Right ventricle myocardium superior (tissue), 1 donor: Measurements from ENCODE around the gene DOK1. TPM values are rescaled to one million over a fixed set of nuclear protein-coding genes. Genes with fewer than 3 reads are reported as not detected.

ENCODE experiments used
- ATAC-seq: fragments of 200-7000 bp; cut with Tn5 transposase; one replicate; pipeline ENCODE4 v1.9.1; 2020; ENCODE audit warnings: mild to moderate bottlenecking; ENCODE audit not compliant: poor library complexity
- DNase-seq: peaks from one replicate; pipeline ENCODE4 v3.0.0-alpha.2; 2020
- intact Hi-C: fragments of 100-400 bp; cut with DNase I; formaldehyde crosslinking; loops from one replicate; pipeline ENCODE4 v1.11.2; 2022
- total RNA-seq: library from RNA; stranded (reverse); fragmentation: NEBNext Ultra II Directional; extraction: Animal tissue kit (Norgen Biotek cat#: 25700); gene quantifications from one replicate; pipeline ENCODE4 v1.2.1, GENCODE V29; 2021
- donor health status: DM: no; HTN: yes; CAD: no; lungs with severe emphysema.

DOK1 gene
- total RNA-seq, 1 donor from 2014 or later, result 3.8 TPM

DNA sequence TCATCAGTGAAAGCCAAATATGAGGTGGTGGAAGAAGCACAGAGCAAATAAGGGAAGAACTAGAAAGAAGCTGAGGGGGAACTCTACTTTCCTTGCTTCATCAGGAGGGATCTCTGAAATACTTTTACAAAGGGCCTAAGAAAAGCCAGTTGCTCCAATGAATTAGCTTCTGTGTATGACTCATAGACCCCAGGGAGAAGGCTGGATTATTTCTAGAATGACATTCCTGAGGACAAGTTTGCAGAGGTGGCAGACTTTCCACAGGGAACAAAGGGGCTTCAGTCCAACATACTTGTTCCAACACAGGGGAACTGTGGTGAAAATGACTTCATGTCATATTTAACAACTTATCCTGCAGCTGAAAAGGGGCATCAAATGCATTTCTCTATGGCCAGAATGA is 29.0 kb downstream of the DOK1 start:
- ATAC-seq (no peak), DNase-seq (no peak)
- intact Hi-C loops, result loop anchor here (10.0 kb wide), 1 partner anchor 759 kb away; the partner anchor contains the start of gene STAMBP

DNA sequence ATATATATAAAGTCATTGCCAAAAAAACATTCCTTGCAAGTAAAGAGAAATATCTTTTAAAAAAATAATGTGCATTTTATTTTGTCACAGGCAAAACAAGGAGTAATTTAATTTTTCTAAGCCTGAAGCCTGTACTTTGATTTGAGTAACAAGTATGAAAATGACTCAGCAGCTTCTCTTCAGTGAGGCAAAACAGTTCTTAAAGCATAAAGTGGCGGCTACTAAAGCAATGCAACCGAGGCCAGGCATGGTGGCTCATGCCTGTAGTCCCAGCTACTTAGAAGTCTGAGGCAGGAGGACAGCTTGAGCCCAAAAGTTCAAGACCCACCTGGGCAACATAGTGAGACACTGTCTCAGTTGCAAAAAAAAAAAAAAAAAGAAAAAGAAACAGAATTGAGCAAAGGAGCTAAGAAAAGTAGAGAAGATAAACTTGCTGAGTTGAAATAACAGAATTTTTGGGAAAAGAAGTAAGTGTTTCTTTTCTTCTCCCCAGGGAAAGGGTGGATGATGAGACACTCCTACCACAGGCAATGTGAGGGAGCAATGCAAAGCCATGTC is 29.6 kb downstream of the DOK1 start:
- no peak for ATAC-seq
- no peak for DNase-seq
- intact Hi-C loops, result loop anchor here (10.0 kb wide), 1 partner anchor 759 kb away; the partner anchor contains the start of gene STAMBP

DNA sequence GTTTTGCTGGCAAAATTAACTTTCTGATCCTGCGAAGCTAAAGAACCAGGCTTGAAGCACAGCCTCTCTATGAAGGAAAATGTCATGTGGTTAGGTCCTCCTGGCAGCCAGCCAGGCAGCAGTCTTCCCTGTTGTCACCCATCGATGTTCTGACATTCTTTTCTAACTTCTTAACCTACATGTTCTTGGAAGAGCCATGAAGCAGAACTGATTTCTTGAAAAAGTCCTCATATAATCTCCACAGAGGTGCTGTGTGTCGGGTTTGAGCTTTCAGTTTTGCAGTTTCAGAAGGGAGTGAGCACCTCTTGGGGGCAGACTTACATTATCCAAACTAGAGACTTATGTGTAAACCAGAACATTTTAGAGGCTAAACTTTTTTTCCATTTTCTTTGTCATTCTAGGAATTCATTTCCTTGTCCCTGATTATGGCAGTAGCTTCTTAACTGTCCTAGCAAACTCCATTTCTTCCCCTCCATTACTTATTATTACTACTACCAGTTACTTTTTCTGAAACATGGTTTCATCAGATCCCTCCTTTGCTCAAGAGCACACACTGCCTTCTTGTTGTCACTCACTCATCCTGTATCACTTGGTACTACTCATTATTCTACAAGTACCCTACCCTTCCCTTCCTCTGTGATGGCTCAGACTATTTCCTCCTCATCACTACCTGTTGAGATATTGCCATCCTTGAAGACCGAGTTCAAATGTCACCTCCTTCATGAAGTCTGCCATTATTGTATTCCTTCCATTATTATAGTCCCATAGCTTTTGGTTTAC is 31.1 kb downstream of the DOK1 start:
- DNase-seq, result peak; percentile 62
- intact Hi-C loops, result loop anchor here (5.0 to 10.0 kb wide), 2 partner anchors 103 to 761 kb away; partner anchors contain the start of genes CCDC142, STAMBP and TTC31
- no peak for ATAC-seq

DNA sequence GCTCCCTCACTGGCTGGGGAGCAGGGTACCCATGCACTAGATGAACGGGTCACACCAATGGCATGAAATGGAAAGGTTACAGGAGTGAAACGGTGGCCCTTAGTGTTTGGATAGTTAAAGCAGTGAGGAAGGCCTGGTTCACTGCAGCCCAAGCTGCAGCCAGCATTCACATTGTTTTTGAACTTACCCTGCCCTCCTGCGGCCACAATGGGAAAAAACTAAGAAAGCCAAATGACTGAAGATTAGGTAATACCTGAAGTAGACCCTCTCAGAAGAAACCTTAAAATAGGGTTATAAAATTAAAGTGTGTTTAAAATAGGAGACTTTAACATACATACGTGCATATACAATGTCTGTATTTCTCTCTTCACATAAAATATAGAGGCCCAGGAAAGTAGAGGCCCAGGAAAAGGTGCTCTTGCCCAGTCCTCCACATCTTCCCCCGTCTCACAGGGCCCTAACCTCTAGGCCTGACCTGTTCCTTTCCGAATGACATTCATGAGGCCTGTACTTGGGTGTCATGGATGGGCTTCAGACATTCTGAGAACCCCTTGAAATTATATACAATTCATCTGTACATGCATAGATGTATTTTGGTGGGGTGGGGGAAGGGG is 33.3 kb downstream of the DOK1 start:
- peak; percentile 52 for DNase-seq
- ATAC-seq, result peak; percentile 93
- intact Hi-C loops, result loop anchor here (5.0 to 10.0 kb wide), 2 partner anchors 105 to 763 kb away; partner anchors contain the start of genes CCDC142, STAMBP and TTC31

DNA sequence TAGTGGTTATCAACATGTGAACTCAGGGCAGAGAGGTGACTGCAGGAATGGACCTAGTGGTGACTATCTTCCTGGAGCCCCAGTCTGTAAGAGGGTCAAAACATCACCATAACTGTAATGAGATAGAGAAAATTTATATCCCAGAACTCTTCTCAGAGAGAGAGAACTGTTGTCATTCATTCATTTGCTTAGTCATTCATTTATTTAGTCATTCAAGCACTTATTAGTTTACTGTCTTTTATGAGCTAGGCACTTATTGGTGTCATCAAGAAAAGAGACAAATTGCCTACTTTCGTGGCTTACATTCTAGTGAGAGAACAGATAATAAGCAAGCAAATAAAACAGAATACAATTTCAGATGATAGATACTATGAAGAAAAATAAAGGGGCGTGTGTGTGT is 34.1 kb downstream of the DOK1 start:
- intact Hi-C loops, result loop anchor here (5.0 to 10.0 kb wide), 2 partner anchors 106 to 764 kb away; partner anchors contain the start of genes CCDC142, STAMBP and TTC31
- no peak for ATAC-seq
- no peak for DNase-seq

DNA sequence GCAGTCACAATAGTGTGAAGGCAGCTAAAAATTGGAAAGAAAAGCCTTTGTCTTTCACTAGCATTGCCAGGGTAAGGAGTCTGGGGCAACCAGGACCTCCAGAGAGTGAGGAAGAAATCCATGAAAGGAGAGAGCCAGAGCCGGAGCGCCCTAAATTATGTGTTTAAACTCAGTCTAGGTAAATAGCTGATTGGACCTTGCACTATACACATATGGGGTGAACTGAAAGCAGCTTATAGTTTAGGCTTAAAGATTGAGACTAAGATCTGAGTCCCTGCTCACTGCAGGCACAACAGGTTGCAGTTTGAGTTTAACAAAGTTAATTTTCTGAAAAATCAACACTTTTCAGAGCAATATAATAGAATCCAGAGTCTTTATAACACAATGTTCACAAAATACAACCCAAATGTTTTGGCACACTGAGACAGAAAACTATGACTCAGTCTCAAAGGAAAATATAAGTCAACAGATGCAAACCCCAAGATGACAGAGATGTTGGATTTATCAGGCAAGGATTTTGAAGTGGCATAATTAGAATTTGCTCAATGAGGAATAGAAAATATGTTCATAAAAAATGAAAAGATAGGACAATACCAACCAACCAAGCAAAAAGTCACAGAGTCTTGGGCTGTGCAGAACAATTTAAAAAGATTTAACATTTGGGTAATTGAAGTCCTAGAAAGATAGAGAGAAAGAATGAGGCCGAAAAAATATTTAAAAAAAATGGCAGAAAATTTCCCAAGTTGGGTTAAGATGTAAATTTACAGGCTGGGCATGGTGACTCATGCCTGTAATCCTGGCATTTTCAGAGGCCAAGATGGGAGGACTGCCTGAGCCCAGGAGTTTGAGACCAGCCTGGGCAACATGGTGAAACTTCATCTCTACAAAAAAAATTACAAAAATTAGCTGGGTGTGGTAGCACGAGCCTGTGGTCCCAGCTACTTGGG is 39.6 kb downstream of the DOK1 start:
- ATAC-seq (no peak), DNase-seq (no peak)
- intact Hi-C loops, result no loop called here

DNA sequence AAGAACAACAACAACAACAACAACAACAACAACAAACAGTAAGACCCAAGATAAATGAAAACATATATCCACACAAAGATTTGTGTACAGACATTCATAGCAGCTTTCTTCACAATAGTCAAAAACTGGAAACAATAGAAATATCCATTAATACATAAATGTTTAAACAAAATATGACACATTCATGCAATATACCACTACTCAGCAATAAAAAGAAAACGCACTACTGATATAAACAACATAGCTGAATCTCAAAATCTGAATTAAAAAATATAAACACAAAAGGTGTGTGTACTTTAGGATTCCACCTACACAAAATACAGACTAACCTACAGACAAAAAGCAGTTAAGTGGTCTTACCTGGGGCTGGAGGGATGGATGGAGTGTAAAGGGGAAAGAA is 42.1 kb downstream of the DOK1 start:
- DNase-seq (no peak), ATAC-seq (no peak)
- intact Hi-C loops, result no loop called here

DNA sequence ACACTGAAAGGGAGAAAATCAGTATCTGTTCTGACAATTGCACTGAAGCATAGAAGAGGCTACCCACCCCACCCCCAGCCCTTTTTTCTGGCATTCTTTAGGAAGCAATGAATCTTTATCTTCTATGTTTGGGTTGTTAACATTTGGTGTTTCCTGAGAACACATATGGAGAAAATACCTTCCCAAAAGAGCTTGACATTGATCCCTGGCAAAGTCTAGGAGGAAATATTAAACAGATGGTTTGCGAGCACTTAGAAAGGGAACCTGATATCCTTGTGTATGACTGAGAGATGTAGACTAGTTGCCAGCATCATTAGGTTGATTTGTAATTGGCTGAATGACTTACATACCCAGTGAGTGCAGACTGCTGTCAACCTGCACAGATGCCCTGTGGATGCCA is 42.9 kb downstream of the DOK1 start:
- no peak for DNase-seq
- no peak for ATAC-seq
- intact Hi-C loops, result no loop called here

DNA sequence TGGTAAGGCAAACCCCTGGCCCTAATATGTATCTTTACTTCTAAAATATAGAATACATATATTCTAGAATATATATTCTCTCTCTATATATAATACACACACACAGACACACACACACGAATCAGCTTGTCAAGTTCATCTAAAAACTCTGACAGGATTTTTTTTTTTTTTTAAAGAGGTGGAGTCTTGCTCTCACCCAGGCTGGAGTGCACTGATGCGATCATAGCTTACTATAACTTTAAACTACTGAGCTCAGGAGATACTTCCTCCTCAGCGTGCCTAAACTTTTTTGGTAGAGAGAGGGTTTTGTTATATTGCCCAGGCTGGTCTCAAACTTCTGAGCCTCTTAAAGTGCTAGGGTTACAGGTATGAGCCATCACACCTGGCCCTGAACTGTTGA is 45.2 kb downstream of the DOK1 start:
- intact Hi-C loops, result no loop called here
- DNase-seq (no peak), ATAC-seq (no peak)

DNA sequence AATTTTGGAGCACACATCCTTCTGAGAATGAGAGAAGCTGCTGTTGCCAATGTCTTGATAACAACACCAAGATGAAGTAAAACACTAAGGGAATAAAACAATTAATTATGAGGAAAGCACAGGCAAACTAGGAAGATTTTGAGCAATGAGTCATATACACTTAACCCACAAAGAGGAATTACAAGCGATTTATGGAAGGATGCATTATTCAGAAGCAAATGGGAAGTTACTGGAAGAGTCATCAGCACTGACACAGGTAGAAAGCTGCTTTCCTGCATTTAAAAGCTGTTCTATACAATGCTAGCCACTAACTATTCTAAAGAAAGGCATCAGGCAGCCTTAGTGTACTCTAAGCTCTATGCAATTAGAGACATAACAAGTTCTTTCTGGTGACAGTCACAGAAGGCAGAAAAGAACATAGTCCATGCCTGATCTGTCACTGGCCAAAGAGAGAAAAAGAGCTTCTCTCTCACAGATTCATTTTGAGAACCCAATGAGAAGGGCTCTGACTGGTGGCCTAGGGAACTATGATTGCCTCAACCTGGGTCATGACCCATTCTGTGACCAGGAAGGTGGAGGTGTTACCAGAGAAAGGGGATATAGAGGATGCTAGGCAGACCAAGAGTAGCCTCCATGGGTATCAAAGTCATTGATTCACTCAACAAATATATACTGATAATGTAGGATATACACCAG is 48.2 kb downstream of the DOK1 start:
- DNase-seq (no peak), ATAC-seq (no peak)
- intact Hi-C loops, result no loop called here

DNA sequence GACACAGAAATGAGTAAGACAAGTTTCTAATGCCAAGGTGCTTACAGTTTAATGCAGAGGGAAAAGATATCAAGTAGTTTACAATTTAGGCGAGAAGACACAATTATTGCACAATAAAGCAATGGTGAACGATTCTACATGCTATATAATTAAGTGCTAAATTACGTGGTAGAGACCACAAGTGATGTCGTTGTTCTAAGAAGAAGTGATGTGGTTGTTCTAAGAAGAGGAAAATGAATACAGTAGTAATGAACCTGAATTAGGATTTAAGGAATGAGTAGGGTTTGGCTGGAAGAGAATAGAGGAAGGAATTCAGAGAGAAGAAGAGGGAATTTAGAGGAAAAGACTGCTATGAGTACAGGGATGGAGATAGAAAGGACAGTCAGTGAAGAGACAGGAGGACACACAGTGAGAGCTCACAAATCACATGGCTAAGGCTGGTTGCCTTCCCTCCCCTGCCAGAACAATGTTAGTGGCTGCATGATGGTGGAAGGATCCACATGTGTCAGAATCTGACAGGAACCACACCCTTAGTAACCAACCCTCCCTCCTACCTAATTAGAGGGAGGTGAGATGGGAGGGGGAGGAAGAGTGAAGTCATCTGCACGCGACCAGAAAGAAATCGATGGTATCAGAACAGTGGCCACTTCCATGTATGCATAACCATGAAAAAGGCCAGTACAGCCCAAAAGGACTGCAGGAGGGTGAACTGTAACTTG is 48.9 kb downstream of the DOK1 start:
- ATAC-seq, result no peak
- intact Hi-C loops, result no loop called here
- no peak for DNase-seq

DNA sequence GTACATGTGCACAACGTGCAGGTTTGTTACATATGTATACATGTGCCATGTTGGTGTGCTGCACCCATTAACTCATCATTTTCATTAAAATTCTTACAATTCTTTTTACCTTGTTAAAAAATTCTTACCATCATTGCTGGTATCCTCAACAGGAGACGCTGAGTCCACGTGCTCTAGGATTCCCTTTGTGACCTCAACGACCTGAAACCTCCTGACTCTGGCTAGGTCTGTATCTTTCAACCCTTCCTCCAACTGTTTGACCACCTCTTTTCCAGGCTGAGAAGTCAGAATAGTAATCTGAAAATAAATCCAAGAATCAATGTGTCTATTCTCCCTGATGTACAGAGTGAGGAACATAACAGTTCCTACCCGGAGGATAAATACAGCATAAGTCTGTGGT is 52.4 kb downstream of the DOK1 start:
- no peak for ATAC-seq
- no peak for DNase-seq
- intact Hi-C loops, result no loop called here

Other genes with a start within 250 kb of the DOK1 start
- 1.3 TPM for gene SLC4A5, start 211.3 kb upstream of the DOK1 start, total RNA-seq
- gene DCTN1, start 174.4 kb upstream of the DOK1 start, total RNA-seq, result 149 TPM
- 0.62 TPM for gene C2orf81, start 133.1 kb upstream of the DOK1 start, total RNA-seq
- gene WDR54, start 133.0 kb upstream of the DOK1 start, total RNA-seq, result 2.2 TPM
- gene RTKN, start 112.8 kb upstream of the DOK1 start, total RNA-seq, result 17.8 TPM
- 19.6 TPM for gene INO80B, start 99.6 kb upstream of the DOK1 start, total RNA-seq
- gene WBP1, start 96.3 kb upstream of the DOK1 start, total RNA-seq, result 42.4 TPM
- 19.2 TPM for gene MOGS, start 89.3 kb upstream of the DOK1 start, total RNA-seq
- gene MRPL53, start 82.0 kb upstream of the DOK1 start, total RNA-seq, result 159 TPM
- gene CCDC142, start 71.7 kb upstream of the DOK1 start, total RNA-seq, result 7.2 TPM
- gene TTC31, start 71.6 kb upstream of the DOK1 start, total RNA-seq, result 8.4 TPM
- 0.16 TPM for gene LBX2, start 55.1 kb upstream of the DOK1 start, total RNA-seq
- gene PCGF1, start 47.0 kb upstream of the DOK1 start, total RNA-seq, result 20.3 TPM
- gene TLX2, start 40.3 kb upstream of the DOK1 start, total RNA-seq, result not detected
- gene DQX1, start 28.5 kb upstream of the DOK1 start, total RNA-seq, result not detected
- gene AUP1, start 25.0 kb upstream of the DOK1 start, total RNA-seq, result 43.2 TPM
- gene HTRA2, start 24.8 kb upstream of the DOK1 start, total RNA-seq, result 28.5 TPM
- 3.6 TPM for gene LOXL3, start 778 bp upstream of the DOK1 start, total RNA-seq
- not detected for gene M1AP, start 93.6 kb downstream of the DOK1 start, total RNA-seq
- gene SEMA4F, start 99.5 kb downstream of the DOK1 start, total RNA-seq, result 3.5 TPM